ENCODE measurements around the gene HSD17B2. TPM values are rescaled to one million over a fixed set of nuclear protein-coding genes. Genes with fewer than 3 reads are reported as not detected.

Gene HSD17B2
- polyA plus RNA-seq, 1 of the 3 experiments (the other 2 are of a cell fraction), result not detected

DNA sequence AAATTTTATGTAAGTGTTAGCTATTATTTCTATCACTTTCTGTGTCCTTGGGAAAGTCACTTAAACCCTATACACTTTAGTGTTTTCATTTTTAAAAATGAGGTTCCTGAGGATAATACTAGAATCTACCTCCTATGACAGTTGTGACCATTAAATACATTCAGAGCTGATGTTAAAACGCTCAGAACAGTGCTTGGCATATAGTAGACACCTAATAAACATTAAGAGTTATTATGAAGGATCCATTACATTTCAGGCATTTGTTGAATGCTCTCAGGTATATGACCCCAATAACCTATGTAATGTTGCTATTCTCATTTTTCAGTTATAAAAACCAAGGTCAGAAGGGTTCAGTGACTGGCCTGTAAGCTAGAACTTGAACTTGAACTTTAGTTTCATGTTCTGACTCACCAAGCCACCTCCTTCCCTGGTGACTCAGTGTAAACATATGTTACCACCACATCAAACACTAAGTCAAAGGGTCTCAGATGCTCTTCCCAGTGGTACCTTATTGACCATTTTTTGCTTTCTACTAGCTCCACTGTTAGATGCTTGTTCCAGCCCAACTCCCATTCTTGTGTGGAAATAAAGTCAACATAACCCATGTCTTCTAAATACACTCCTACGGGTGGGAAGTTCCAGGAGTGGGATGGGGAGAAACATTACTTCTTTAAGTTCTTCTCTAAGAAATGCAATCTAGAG, 47.6 kb downstream of the HSD17B2 start (continued):
- TF ChIP-seq ZBTB33 (IDR thresholded peaks at IDR 0.05; ENCODE audit: borderline replicate concordance, low read depth), result no peak
- no peak for TF ChIP-seq RXRA (IDR thresholded peaks at IDR 0.05; ENCODE audit: borderline replicate concordance, low read depth)
- no peak for TF ChIP-seq TCF12 (IDR thresholded peaks at IDR 0.05)
- TF ChIP-seq, protein P1, sequence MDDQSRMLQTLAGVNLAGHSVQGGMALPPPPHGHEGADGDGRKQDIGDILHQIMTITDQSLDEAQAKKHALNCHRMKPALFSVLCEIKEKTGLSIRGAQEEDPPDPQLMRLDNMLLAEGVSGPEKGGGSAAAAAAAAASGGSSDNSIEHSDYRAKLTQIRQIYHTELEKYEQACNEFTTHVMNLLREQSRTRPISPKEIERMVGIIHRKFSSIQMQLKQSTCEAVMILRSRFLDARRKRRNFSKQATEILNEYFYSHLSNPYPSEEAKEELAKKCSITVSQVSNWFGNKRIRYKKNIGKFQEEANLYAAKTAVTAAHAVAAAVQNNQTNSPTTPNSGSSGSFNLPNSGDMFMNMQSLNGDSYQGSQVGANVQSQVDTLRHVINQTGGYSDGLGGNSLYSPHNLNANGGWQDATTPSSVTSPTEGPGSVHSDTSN (IDR thresholded peaks at IDR 0.05), result no peak
- no peak for TF ChIP-seq EP300 (IDR thresholded peaks at IDR 0.05; ENCODE audit: borderline replicate concordance in 1 of 2, low read depth in 1 of 2, low read length in 1 of 2)

DNA sequence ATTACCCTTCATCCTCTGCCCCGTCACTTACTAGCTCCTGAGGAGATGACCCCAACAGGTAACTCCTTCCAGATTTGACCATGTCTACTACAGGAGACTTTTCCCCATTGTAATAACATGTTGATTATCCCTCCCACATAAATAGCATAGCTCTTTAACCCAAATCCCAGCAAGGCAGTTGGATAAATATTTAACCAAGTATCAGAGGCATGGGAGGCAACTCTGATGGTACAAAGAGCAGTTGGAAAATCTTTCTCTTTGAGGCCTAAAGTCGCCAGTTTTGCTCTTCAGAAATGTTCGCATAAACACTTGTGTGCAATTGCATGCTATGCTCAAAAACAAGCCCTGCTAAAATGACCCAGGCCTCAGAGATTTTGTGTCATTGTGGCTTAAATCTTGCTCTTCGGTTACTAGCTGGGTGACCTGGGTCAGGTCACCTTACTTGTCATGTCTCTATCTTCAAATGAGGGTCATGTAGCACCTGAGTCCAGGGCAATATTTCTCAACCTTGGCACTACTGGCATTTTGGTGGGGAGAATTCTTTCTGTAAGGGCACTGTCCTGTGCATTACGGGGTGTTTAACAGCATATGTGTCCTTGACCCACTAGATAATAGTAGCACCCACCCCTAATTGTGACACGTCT, 48.8 kb downstream of the HSD17B2 start:
- Histone ChIP-seq H3K79me2 (ENCODE audit: insufficient read depth) (no peaks in the 10 kb centered on the region), H2AFZ (ENCODE audit: low read depth) (no peak overlapping the region), H3K4me2 (no peak overlapping the region), H3F3A (replicated peaks; ENCODE audit: insufficient read depth) (no peaks in the 10 kb centered on the region), H3K9me2 (no peaks in the 10 kb centered on the region), H3K4me1 (ENCODE audit: control insufficient read depth in 1 of 2, insufficient read depth in 2 of 2, low read depth in 1 of 2, low read length in 1 of 2) (no peaks in the 10 kb centered on the region), H3K9ac (no peak overlapping the region), H4K20me1 (ENCODE audit: insufficient read depth) (no peaks in the 10 kb centered on the region), H3K36me3 (replicated peaks in 1 of 2; ENCODE audit: control insufficient read depth in 1 of 2, insufficient read depth in 2 of 2, low read length in 1 of 2) (no peaks in the 10 kb centered on the region), H3K27me3 (ENCODE audit: insufficient read depth) (peaks cover 13% of the 10 kb centered on the region), H3K4me3 (ENCODE audit: low read depth in 2 of 2, low read length in 1 of 2) (no peak overlapping the region), H3K27ac (ENCODE audit: low read depth in 2 of 2, low read length in 1 of 2) (no peak overlapping the region), H3K9me3 (no peaks in the 10 kb centered on the region)
- TF ChIP-seq, protein P2, sequence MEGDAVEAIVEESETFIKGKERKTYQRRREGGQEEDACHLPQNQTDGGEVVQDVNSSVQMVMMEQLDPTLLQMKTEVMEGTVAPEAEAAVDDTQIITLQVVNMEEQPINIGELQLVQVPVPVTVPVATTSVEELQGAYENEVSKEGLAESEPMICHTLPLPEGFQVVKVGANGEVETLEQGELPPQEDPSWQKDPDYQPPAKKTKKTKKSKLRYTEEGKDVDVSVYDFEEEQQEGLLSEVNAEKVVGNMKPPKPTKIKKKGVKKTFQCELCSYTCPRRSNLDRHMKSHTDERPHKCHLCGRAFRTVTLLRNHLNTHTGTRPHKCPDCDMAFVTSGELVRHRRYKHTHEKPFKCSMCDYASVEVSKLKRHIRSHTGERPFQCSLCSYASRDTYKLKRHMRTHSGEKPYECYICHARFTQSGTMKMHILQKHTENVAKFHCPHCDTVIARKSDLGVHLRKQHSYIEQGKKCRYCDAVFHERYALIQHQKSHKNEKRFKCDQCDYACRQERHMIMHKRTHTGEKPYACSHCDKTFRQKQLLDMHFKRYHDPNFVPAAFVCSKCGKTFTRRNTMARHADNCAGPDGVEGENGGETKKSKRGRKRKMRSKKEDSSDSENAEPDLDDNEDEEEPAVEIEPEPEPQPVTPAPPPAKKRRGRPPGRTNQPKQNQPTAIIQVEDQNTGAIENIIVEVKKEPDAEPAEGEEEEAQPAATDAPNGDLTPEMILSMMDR (IDR thresholded peaks at IDR 0.05), result no peak
- TF ChIP-seq TAF1 (IDR thresholded peaks at IDR 0.05; ENCODE audit: borderline replicate concordance, low read depth, low read length), result no peak
- TF ChIP-seq NFIC (IDR thresholded peaks at IDR 0.05; ENCODE audit: borderline replicate concordance), result no peak
- TF ChIP-seq ELF1 (IDR thresholded peaks at IDR 0.05), result no peak
- no peak for TF ChIP-seq EP300 (IDR thresholded peaks at IDR 0.05; ENCODE audit: borderline replicate concordance in 1 of 2, low read depth in 1 of 2, low read length in 1 of 2)
- TF ChIP-seq JUND (IDR thresholded peaks at IDR 0.05), result no peak
- no peak for TF ChIP-seq FOXM1 (IDR thresholded peaks at IDR 0.05; ENCODE audit: low read depth)
- no peak for TF ChIP-seq MEF2A (IDR thresholded peaks at IDR 0.05; ENCODE audit: borderline replicate concordance, low read depth)
- no peak for TF ChIP-seq GATA2 (CRISPR knock-in tag; IDR thresholded peaks at IDR 0.05)
- no peak for TF ChIP-seq RAD21 (IDR thresholded peaks at IDR 0.05; ENCODE audit: low read length)
- no peak for TF ChIP-seq YY1 (IDR thresholded peaks at IDR 0.05; ENCODE audit: low read depth)
- TF ChIP-seq RFX5 (IDR thresholded peaks at IDR 0.05; ENCODE audit: low read length), result no peak
- TF ChIP-seq NRF1 (IDR thresholded peaks at IDR 0.05; ENCODE audit: low read depth, low read length), result no peak
- TF ChIP-seq CHD2 (IDR thresholded peaks at IDR 0.05; ENCODE audit: low read length, partially characterized antibody), result no peak
- TF ChIP-seq, protein P1 (IDR thresholded peaks at IDR 0.05), result no peak
- TF ChIP-seq SMC3 (IDR thresholded peaks at IDR 0.05; ENCODE audit: low read depth, low read length), result no peak
- TF ChIP-seq IRF3 (IDR thresholded peaks at IDR 0.05; ENCODE audit: low read depth, low read length), result no peak
- TF ChIP-seq TCF12 (IDR thresholded peaks at IDR 0.05), result no peak
- ChIA-PET POLR2A (no interaction called here), CTCF (interaction anchor here (1.2 kb wide), 1 partner anchor 22 kb away, joined by 3 read pairs; no protein-coding TSS in a partner anchor)
- 18% methylated on average over 6 of the region's 6 CpGs for WGBS (ENCODE audit: low lambda C conversion rate)
- no peak for DNase-seq

Data from SK-N-SH (cell line).